KMS-11 (cell line): Measurements from ENCODE around the gene TMEM119.

Experiments used
- H2AFZ ChIP-seq: fragments of 200-600 bp; sonication (generic); 2 replicates; pipeline ENCODE4 v1.6.1; 2016; ENCODE audit warnings: antibody characterized with exemption, mixed run types, low read depth
- H3K27ac ChIP-seq: fragments of 200-600 bp; sonication (generic); 2 replicates; pipeline ENCODE4 v1.6.1; 2016; ENCODE audit warnings: mild to moderate bottlenecking, mixed run types
- H3K27me3 ChIP-seq: fragments of 200-600 bp; sonication (generic); 2 replicates; pipeline ENCODE4 v1.6.1; 2017; ENCODE audit warnings: mild to moderate bottlenecking, low read depth, mixed run types, moderate library complexity; ENCODE audit not compliant: insufficient read depth
- H3K36me3 ChIP-seq: fragments of 200-600 bp; sonication (generic); 2 replicates; pipeline ENCODE4 v1.6.1; 2017; ENCODE audit warnings: mild to moderate bottlenecking, mixed run types; ENCODE audit not compliant: insufficient read depth
- H3K4me1 ChIP-seq: fragments of 200-600 bp; sonication (generic); 2 replicates; pipeline ENCODE4 v1.6.1; 2016; ENCODE audit warnings: mild to moderate bottlenecking, low read depth, mixed run types; ENCODE audit not compliant: poor library complexity, severe bottlenecking
- H3K4me2 ChIP-seq: fragments of 200-600 bp; sonication (generic); 2 replicates; pipeline ENCODE4 v1.7.0; 2016; ENCODE audit warnings: mild to moderate bottlenecking, mixed run types
- H3K4me3 ChIP-seq: fragments of 200-600 bp; sonication (generic); IDR thresholded peaks from 2 replicates; pipeline ENCODE4 v1.6.1; 2017; ENCODE audit warnings: low read depth, low read length, mixed read lengths; ENCODE audit not compliant: insufficient read depth
- H3K79me2 ChIP-seq: fragments of 200-600 bp; sonication (generic); 2 replicates; pipeline ENCODE4 v1.6.1; 2016; ENCODE audit warnings: low read depth, mixed run types; ENCODE audit not compliant: insufficient read depth
- H3K9ac ChIP-seq: fragments of 200-600 bp; sonication (generic); 2 replicates; pipeline ENCODE4 v1.6.1; 2016; ENCODE audit warnings: mild to moderate bottlenecking, mixed run types
- H4K20me1 ChIP-seq: fragments of 200-600 bp; sonication (generic); 2 replicates; pipeline ENCODE4 v1.6.1; 2016; ENCODE audit warnings: mild to moderate bottlenecking, mixed run types; ENCODE audit not compliant: insufficient read depth
- CTCF ChIP-seq: fragments of 200-600 bp; sonication (generic); conservative IDR thresholded peaks from 2 replicates; pipeline ENCODE4 v1.6.1; 2017; ENCODE audit warnings: low read depth, mild to moderate bottlenecking, antibody characterized with exemption, low read length, moderate library complexity, mixed read lengths

TMEM119 gene

GRCh38 chr12:108596854-108597558 lies 878 bp downstream of the TMEM119 start:
- H4K20me1 ChIP-seq: no peaks in the 10 kb centered on the region
- no peaks in the 10 kb centered on the region for H3K27me3 ChIP-seq
- no peaks in the 10 kb centered on the region for H3K36me3 ChIP-seq
- TF ChIP-seq CTCF: no peak
- no peak overlapping the region for H3K4me2 ChIP-seq
- H3K27ac ChIP-seq: no peak overlapping the region
- no peaks in the 10 kb centered on the region for H3K4me1 ChIP-seq
- H3K79me2 ChIP-seq: no peaks in the 10 kb centered on the region
- H2AFZ ChIP-seq: no peak overlapping the region
- no peak overlapping the region for H3K4me3 ChIP-seq
- H3K9ac ChIP-seq: no peak overlapping the region

- no peaks in the 10 kb centered on the region for H3K4me1 ChIP-seq
- H3K27me3 ChIP-seq: no peaks in the 10 kb centered on the region
- H3K36me3 ChIP-seq: no peaks in the 10 kb centered on the region
- H4K20me1 ChIP-seq: no peaks in the 10 kb centered on the region
- no peak overlapping the region for H3K9ac ChIP-seq
- no peaks in the 10 kb centered on the region for H3K79me2 ChIP-seq
- no peak overlapping the region for H2AFZ ChIP-seq
- TF ChIP-seq CTCF: no peak
- no peak overlapping the region for H3K27ac ChIP-seq
- no peak overlapping the region for H3K4me2 ChIP-seq
- no peak overlapping the region for H3K4me3 ChIP-seq
Measured at GRCh38 chr12:108595711-108596647, 1.9 kb downstream of the TMEM119 start.

DNA sequence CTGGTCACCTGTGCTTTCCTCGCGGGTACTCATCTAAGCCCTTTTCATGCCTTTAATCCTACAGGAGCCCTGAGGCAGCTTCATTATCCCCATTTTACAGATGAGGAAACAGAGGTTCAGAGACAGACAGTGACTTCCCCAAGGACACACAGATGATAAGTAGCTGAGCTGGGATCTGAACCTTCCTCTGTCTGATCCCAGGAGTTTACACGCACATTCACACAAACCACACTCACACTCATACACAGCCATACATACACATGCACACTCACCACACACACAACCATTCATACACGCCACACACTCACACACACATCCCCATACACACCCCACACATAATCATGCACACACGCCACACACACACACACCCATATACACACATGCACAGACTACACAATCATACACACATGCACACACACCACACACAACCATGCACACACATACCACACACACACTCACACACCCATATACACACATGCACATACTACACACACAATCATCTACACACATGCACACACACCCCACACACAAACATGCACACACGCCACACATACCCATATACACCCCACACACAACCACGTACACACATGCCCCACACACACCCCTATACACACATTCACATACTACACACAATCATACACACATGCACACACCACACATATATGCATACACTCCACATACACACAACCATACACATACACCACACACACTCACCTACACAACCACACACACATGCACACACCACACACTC lies 2.7 kb downstream of the TMEM119 start:
- Histone ChIP-seq H3K27me3 (no peaks in the 10 kb centered on the region), H3K9ac (no peak overlapping the region), H3K4me3 (no peak overlapping the region), H3K79me2 (no peaks in the 10 kb centered on the region), H3K4me1 (no peaks in the 10 kb centered on the region), H4K20me1 (no peaks in the 10 kb centered on the region), H3K27ac (no peak overlapping the region), H3K4me2 (no peak overlapping the region), H2AFZ (no peak overlapping the region), H3K36me3 (no peaks in the 10 kb centered on the region)
- TF ChIP-seq CTCF: no peak

DNA sequence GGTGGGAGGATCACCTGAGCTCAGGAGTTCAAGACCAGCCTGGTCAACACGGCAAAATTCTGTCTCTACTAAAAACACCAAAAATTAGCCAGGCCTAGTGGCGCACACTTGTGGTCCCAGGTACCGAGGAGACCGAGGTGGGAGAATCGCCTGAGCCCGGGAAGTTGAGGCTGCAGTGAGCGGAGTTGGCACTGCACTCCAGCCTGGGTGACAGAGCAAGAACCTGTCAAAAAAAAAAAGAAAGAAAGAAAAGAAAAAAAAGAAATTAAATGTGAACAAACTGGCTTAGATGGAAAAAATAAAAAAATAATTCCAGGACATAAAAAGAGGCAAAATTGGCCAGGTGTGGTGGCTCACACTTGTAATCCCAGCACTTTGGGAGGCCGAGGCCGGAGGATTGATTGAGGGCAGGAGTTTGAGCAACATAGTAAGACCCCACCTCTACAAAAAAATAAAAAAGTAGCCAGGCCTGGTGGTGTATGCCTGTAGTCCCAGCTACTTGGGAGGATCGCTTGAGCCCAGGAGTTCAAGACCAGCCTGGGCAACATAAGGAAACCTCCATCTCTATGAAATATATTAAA lies 3.5 kb downstream of the TMEM119 start:
- Histone ChIP-seq H2AFZ (no peak overlapping the region), H3K4me1 (no peaks in the 10 kb centered on the region), H4K20me1 (no peaks in the 10 kb centered on the region), H3K36me3 (no peaks in the 10 kb centered on the region), H3K27ac (no peak overlapping the region), H3K4me2 (no peak overlapping the region), H3K4me3 (no peak overlapping the region), H3K9ac (no peak overlapping the region), H3K27me3 (no peaks in the 10 kb centered on the region), H3K79me2 (no peaks in the 10 kb centered on the region)
- no peak for TF ChIP-seq CTCF
